PFSK-1 (cell line): ENCODE results near the gene PDCD4.

Source experiments
- FOXP2 ChIP-seq: optimal IDR thresholded peaks from 2 replicates; pipeline ENCODE3; 2011; ENCODE audit warnings: borderline replicate concordance, control low read depth, inconsistent platforms; ENCODE audit not compliant: insufficient read depth; ENCODE audit errors: extremely low read length, extremely low read depth
- POLR2AphosphoS5 ChIP-seq: IDR thresholded peaks from 2 replicates; pipeline ENCODE4 v1.6.1; 2012; ENCODE audit warnings: low read depth, mild to moderate bottlenecking, control low read depth, low read length, moderate library complexity
- REST ChIP-seq, 2 experiments: IDR thresholded peaks; 2 replicates each; pipeline versions ENCODE4 v1.6.1 to v1.8.0; 2011 to 2012; ENCODE audit warnings: low read depth in 2 of 2, low read length in 2 of 2, control low read depth in 1 of 2, inconsistent platforms in 1 of 2, mild to moderate bottlenecking in 1 of 2, moderate library complexity in 1 of 2; ENCODE audit not compliant: insufficient read depth in 1 of 2
- SIN3A ChIP-seq: IDR thresholded peaks from 2 replicates; pipeline ENCODE4 v1.6.1; 2012; ENCODE audit warnings: mild to moderate bottlenecking, low read length, moderate library complexity, borderline replicate concordance; ENCODE audit not compliant: insufficient read depth
- TAF1 ChIP-seq: IDR thresholded peaks from 2 replicates; pipeline ENCODE4 v1.6.1; 2012; ENCODE audit warnings: low read length, control low read depth, borderline replicate concordance; ENCODE audit not compliant: insufficient read depth

PDCD4 gene

GRCh38 chr10:110844617-110844881, 27.2 kb upstream of the PDCD4 start:
- TF ChIP-seq FOXP2 (no peak), REST (IDR thresholded peaks at IDR 0.05; ENCODE audit: insufficient read depth in 1 of 2, low read depth in 2 of 2, low read length in 2 of 2) (no peak), SIN3A (no peak), POLR2AphosphoS5 (no peak), TAF1 (no peak)

DNA sequence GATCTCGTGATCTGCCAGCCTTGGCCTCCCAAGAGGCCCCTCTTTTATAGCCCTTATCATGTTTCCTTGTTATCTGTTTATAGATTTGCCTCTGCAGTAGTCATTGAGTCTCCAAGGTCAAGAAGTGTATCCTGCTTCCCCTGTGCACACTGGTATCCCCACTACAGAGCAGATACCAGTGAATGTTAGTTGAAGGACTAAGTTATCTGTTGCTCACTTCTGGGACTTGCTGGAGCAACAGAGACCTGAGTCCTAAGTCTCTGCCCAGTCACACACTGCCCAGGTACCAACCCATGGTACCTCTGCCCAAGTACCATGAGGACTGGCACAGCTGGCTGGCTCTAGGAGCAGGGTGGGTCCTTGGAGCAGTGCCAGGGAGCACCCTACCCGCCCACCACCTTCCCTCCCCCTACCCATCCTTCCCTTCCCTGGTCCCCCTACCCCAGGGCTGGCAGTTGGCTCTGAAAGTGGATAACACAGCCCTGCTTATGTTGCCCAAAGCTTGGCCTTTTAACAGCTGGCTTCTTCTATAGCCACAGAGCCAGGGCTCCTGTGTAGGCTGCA, 26.5 kb upstream of the PDCD4 start:
- TF ChIP-seq SIN3A (no peak), TAF1 (no peak), REST (IDR thresholded peaks at IDR 0.05; ENCODE audit: insufficient read depth in 1 of 2, low read depth in 2 of 2, low read length in 2 of 2) (no peak), POLR2AphosphoS5 (no peak), FOXP2 (no peak)

DNA sequence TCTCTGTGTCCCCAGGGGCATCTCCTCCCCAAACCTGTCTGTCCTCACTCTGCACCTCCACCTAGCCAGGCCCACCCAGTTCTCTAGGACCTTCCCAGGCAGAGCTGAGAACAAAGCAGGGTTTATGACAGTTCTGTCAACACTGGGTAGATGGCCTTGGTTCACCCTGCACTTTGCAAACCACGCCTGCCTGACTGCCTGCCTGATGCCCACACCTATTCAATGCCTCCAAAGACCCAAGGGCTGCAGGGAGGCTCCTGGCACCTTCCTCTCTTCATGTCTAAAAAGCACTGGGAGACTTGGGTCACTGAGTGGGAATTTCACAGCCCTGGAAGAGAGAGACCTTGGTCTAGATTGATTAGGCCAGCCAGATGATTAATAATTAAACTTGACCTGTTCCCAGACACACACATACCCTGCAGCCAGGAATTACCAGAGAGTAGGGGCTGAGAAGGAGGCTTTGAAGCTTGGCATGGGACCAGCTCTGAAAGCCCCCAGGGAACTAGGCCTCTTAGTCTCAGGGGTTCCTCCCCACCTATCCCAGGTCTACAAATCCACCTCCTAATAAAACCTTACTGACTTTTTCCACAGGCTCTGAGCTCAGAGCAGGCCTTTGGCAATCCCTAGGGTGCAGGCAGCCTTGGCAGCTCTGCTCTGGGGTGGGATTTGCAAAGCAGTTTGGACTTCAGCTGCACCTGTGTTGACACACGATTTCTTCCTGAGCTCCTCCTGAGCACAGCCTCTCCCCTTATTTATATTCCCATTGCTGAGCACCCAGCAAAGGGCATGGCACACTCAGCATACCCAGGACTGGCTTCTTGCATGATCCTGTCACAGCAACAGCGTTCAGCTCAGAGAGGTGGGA, 25.7 kb upstream of the PDCD4 start:
- TF ChIP-seq SIN3A (no peak), FOXP2 (no peak), POLR2AphosphoS5 (no peak), TAF1 (no peak), REST (IDR thresholded peaks at IDR 0.05; ENCODE audit: insufficient read depth in 1 of 2, low read depth in 2 of 2, low read length in 2 of 2) (no peak)

- no peak for TF ChIP-seq TAF1
- no peak for TF ChIP-seq SIN3A
Observed at GRCh38 chr10:110847374-110847773, 24.4 kb upstream of the PDCD4 start.

GRCh38 chr10:110848106-110848505, 23.6 kb upstream of the PDCD4 start:
- no peak for TF ChIP-seq FOXP2
- no peak for TF ChIP-seq POLR2AphosphoS5
- TF ChIP-seq SIN3A: no peak
- TF ChIP-seq TAF1: no peak
- TF ChIP-seq REST (IDR thresholded peaks at IDR 0.05; ENCODE audit: insufficient read depth in 1 of 2, low read depth in 2 of 2, low read length in 2 of 2): no peak

DNA sequence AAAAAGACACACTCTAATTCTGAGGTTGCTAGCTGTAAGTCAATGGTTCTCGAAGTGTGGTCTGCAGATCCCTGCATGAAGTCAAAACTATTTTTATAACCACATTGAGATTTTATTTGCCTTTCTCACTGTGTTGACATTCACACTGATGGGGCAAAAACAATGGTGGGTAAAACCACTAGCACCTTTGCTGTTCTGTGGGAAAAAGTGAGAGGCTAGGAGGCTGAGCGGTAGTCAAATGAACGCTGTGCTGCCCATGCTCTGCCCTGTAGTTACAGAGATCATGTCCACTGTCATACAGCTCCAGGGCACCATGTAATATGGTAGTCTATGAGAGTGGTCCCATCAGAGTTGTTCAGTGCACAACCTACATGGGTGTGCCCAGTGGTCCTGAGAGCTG, 21.6 kb upstream of the PDCD4 start:
- TF ChIP-seq REST (IDR thresholded peaks at IDR 0.05; ENCODE audit: insufficient read depth in 1 of 2, low read depth in 2 of 2, low read length in 2 of 2) (no peak), TAF1 (no peak), FOXP2 (no peak)
